HAP-1 (cell line): ENCODE measurements around the gene TESK2.
A peak's percentile ranks its signal among the peaks of the same experiment; 100 is the strongest.
"Not testable (repeated sequence)": the region's sequence is repeated elsewhere in the genome, so short reads cannot be mapped to it uniquely, and the experiment has no call there.

Experiments
- DNase-seq, 2 experiments: peaks; one replicate each; pipeline ENCODE4 v3.0.0-alpha.2; 2016 to 2020; ENCODE audit warnings: low spot score in 2 of 2
- H3K27me3 ChIP-seq: fragments of 250-450 bp; sonication (Bioruptor Pico); 2 replicates; pipeline ENCODE4 v1.5.1; 2020; ENCODE audit warnings: low read depth, mild to moderate bottlenecking, moderate library complexity
- H3K36me3 ChIP-seq: fragments of 250-450 bp; sonication (Bioruptor Pico); replicated peaks from 2 replicates; pipeline ENCODE4 v1.5.1; 2020; ENCODE audit warnings: mild to moderate bottlenecking
- H3K4me1 ChIP-seq: fragments of 250-450 bp; sonication (Bioruptor Pico); 2 replicates; pipeline ENCODE4 v1.5.1; 2020; ENCODE audit warnings: mild to moderate bottlenecking
- H3K4me3 ChIP-seq: fragments of 250-450 bp; sonication (Bioruptor Pico); 2 replicates; pipeline ENCODE4 v1.5.1; 2020; ENCODE audit warnings: mild to moderate bottlenecking, moderate library complexity
- H3K9me3 ChIP-seq: fragments of 250-450 bp; sonication (Bioruptor Pico); 2 replicates; pipeline ENCODE4 v1.5.1; 2020; ENCODE audit warnings: mild to moderate bottlenecking, moderate library complexity
- in situ Hi-C: fragments of 300-500 bp; cut with MboI; formaldehyde crosslinking; loops from 3 replicates; pipeline ENCODE4 v1.14.3; 2020; ENCODE audit warnings: low sequenced_read_pairs, inconsistent platforms, mixed read lengths

TESK2 gene

GRCh38 chr1:45474194-45474593, 16.8 kb downstream of the TESK2 start:
- H3K9me3 ChIP-seq, H3K4me3 ChIP-seq, in situ Hi-C loops, H3K4me1 ChIP-seq, H3K36me3 ChIP-seq, H3K27me3 ChIP-seq, DNase-seq: not testable (repeated sequence)

- H3K9me3 ChIP-seq = no peaks in the 10 kb centered on the region
- no peaks in the 10 kb centered on the region for H3K27me3 ChIP-seq
- no peaks in the 10 kb centered on the region for H3K4me1 ChIP-seq
- no peaks in the 10 kb centered on the region for H3K36me3 ChIP-seq
- no peak overlapping the region for H3K4me3 ChIP-seq
- DNase-seq = no peak
- in situ Hi-C loops = no loop called here
Measured at GRCh38 chr1:45473302-45473701, 17.7 kb downstream of the TESK2 start.

- Histone ChIP-seq H3K4me1 (no peaks in the 10 kb centered on the region), H3K27me3 (no peaks in the 10 kb centered on the region), H3K4me3 (no peak overlapping the region), H3K9me3 (no peaks in the 10 kb centered on the region), H3K36me3 (no peaks in the 10 kb centered on the region)
- no peak for DNase-seq
- in situ Hi-C loops = no loop called here
Measured at GRCh38 chr1:45470306-45470798, 20.6 kb downstream of the TESK2 start.

GRCh38 chr1:45467353-45467752, 23.6 kb downstream of the TESK2 start:
- H3K36me3 ChIP-seq, H3K27me3 ChIP-seq, DNase-seq, H3K4me1 ChIP-seq, in situ Hi-C loops, H3K4me3 ChIP-seq, H3K9me3 ChIP-seq: not testable (repeated sequence)

- Histone ChIP-seq H3K27me3 (no peaks in the 10 kb centered on the region), H3K36me3 (no peaks in the 10 kb centered on the region), H3K4me1 (no peaks in the 10 kb centered on the region), H3K9me3 (no peaks in the 10 kb centered on the region), H3K4me3 (no peak overlapping the region)
- no peak for DNase-seq
- in situ Hi-C loops = no loop called here
Measured at GRCh38 chr1:45465277-45465676, 25.7 kb downstream of the TESK2 start.

GRCh38 chr1:45458894-45459293, 32.1 kb downstream of the TESK2 start:
- in situ Hi-C loops = no loop called here
- no peak for DNase-seq
- peaks cover 8% of the 10 kb centered on the region for H3K4me1 ChIP-seq
- H3K27me3 ChIP-seq = no peaks in the 10 kb centered on the region
- no peak overlapping the region for H3K4me3 ChIP-seq
- H3K36me3 ChIP-seq = no peaks in the 10 kb centered on the region
- no peaks in the 10 kb centered on the region for H3K9me3 ChIP-seq

- H3K36me3 ChIP-seq = no peaks in the 10 kb centered on the region
- in situ Hi-C loops = no loop called here
Measured at GRCh38 chr1:45456531-45456930, 34.4 kb downstream of the TESK2 start.

GRCh38 chr1:45455162-45455561, 35.8 kb downstream of the TESK2 start:
- H3K27me3 ChIP-seq = no peaks in the 10 kb centered on the region
- H3K4me1 ChIP-seq = peaks cover 18% of the 10 kb centered on the region
- no peaks in the 10 kb centered on the region for H3K36me3 ChIP-seq
- H3K9me3 ChIP-seq = no peaks in the 10 kb centered on the region
- DNase-seq = no peak
- H3K4me3 ChIP-seq = no peak overlapping the region
- in situ Hi-C loops = no loop called here

More at GRCh38 chr1:45456531-45456930, 34.4 kb downstream of the TESK2 start:
- Histone ChIP-seq H3K27me3 (no peaks in the 10 kb centered on the region), H3K4me3 (no peak overlapping the region), H3K4me1 (peaks cover 18% of the 10 kb centered on the region), H3K9me3 (no peaks in the 10 kb centered on the region)
- DNase-seq = no peak

- in situ Hi-C loops = no loop called here
- peaks cover 18% of the 10 kb centered on the region for H3K4me1 ChIP-seq
- no peak for DNase-seq
Measured at GRCh38 chr1:45454464-45454863, 36.5 kb downstream of the TESK2 start.

GRCh38 chr1:45452503-45452902, 38.5 kb downstream of the TESK2 start:
- Histone ChIP-seq H3K4me3 (no peak overlapping the region), H3K4me1 (peaks cover 18% of the 10 kb centered on the region), H3K36me3 (no peaks in the 10 kb centered on the region), H3K9me3 (no peaks in the 10 kb centered on the region), H3K27me3 (no peaks in the 10 kb centered on the region)
- in situ Hi-C loops = no loop called here
- DNase-seq = peak in 1 of 2 experiments; percentile 50

More at GRCh38 chr1:45454464-45454863, 36.5 kb downstream of the TESK2 start:
- Histone ChIP-seq H3K9me3 (no peaks in the 10 kb centered on the region), H3K27me3 (no peaks in the 10 kb centered on the region), H3K4me3 (no peak overlapping the region), H3K36me3 (no peaks in the 10 kb centered on the region)

GRCh38 chr1:45448357-45448756, 42.6 kb downstream of the TESK2 start:
- H3K27me3 ChIP-seq = no peaks in the 10 kb centered on the region
- no peak for DNase-seq
- in situ Hi-C loops = no loop called here
- H3K4me1 ChIP-seq = peaks cover 9% of the 10 kb centered on the region
- H3K4me3 ChIP-seq = no peak overlapping the region
- H3K36me3 ChIP-seq = no peaks in the 10 kb centered on the region
- H3K9me3 ChIP-seq = peaks cover 2% of the 10 kb centered on the region; the same call in 1 of the 2 replicates

- no peaks in the 10 kb centered on the region for H3K36me3 ChIP-seq
- H3K9me3 ChIP-seq = peaks cover 2% of the 10 kb centered on the region; the same call in 1 of the 2 replicates
- no peak overlapping the region for H3K4me3 ChIP-seq
- no peak for DNase-seq
- in situ Hi-C loops = no loop called here
- H3K4me1 ChIP-seq = peaks cover 5% of the 10 kb centered on the region
- H3K27me3 ChIP-seq = no peaks in the 10 kb centered on the region
Measured at GRCh38 chr1:45446950-45447672, 43.9 kb downstream of the TESK2 start.

GRCh38 chr1:45446530-45446929, 44.4 kb downstream of the TESK2 start:
- H3K9me3 ChIP-seq = peaks cover 2% of the 10 kb centered on the region; the same call in 1 of the 2 replicates
- H3K36me3 ChIP-seq = no peaks in the 10 kb centered on the region
- peaks cover 3% of the 10 kb centered on the region; the same call in 1 of the 2 replicates for H3K4me1 ChIP-seq
- no peak for DNase-seq
- H3K27me3 ChIP-seq = no peaks in the 10 kb centered on the region
- H3K4me3 ChIP-seq = no peak overlapping the region
- in situ Hi-C loops = no loop called here

GRCh38 chr1:45444609-45445131, 46.3 kb downstream of the TESK2 start:
- H3K4me1 ChIP-seq = peaks cover 3% of the 10 kb centered on the region; the same call in 1 of the 2 replicates
- in situ Hi-C loops = no loop called here
- DNase-seq = no peak
- H3K4me3 ChIP-seq = no peak overlapping the region
- H3K27me3 ChIP-seq = no peaks in the 10 kb centered on the region
- no peaks in the 10 kb centered on the region for H3K36me3 ChIP-seq
- H3K9me3 ChIP-seq = peaks cover 2% of the 10 kb centered on the region; the same call in 1 of the 2 replicates
